ENCODE data around the gene GALNT17. TPM values are rescaled to one million over a fixed set of nuclear protein-coding genes. Genes with fewer than 3 reads are reported as not detected.

The GALNT17 gene
- total RNA-seq, 1 experiment from 2014 or later: not detected

- intact Hi-C loops (cut with micrococcal nuclease; ENCODE audit: unreplicated experiment): no loop called here
- Histone ChIP-seq H3K9me2 (ENCODE audit: insufficient read depth) (no peaks in the 10 kb centered on the region), H2AFZ (no peak overlapping the region), H4K20me1 (ENCODE audit: insufficient read depth) (no peaks in the 10 kb centered on the region), H3K27me3 (ENCODE audit: insufficient read depth, low read depth) (peaks cover 48% of the 10 kb centered on the region), H3F3A (ENCODE audit: insufficient read depth, low read depth) (no peaks in the 10 kb centered on the region), H3K36me3 (ENCODE audit: low read depth) (no peaks in the 10 kb centered on the region), H3K4me3 (no peak overlapping the region), H3K4me1 (replicated peaks; ENCODE audit: insufficient read depth) (no peaks in the 10 kb centered on the region), H3K79me2 (ENCODE audit: low read depth) (no peaks in the 10 kb centered on the region), H3K27ac (no peak overlapping the region), H3K9me3 (ENCODE audit: insufficient read depth, low read depth) (no peaks in the 10 kb centered on the region), H3K4me2 (no peak overlapping the region)
- ChIA-PET POLR2A (ENCODE audit: unreplicated experiment) (no interaction called here), CTCF (no interaction called here)
- BruUV-seq (replicated peaks): no TSS peak
- TF ChIP-seq EZH2 (IDR thresholded peaks at IDR 0.05; ENCODE audit: low read depth) (no peak), CTCF (conservative IDR thresholded peaks at IDR 0.05) (no peak)
- no peak for DNase-seq
Observed at GRCh38 chr7:71422104-71422503, 290.2 kb downstream of the GALNT17 start.

- Histone ChIP-seq H3K36me3 (ENCODE audit: low read depth) (no peaks in the 10 kb centered on the region), H3K4me3 (no peak overlapping the region), H3K9me2 (ENCODE audit: insufficient read depth) (no peaks in the 10 kb centered on the region), H3K4me1 (replicated peaks; ENCODE audit: insufficient read depth) (no peaks in the 10 kb centered on the region), H2AFZ (no peak overlapping the region), H3K27me3 (ENCODE audit: insufficient read depth, low read depth) (peaks cover 35% of the 10 kb centered on the region; the same call in 1 of the 2 replicates), H4K20me1 (ENCODE audit: insufficient read depth) (no peaks in the 10 kb centered on the region), H3K79me2 (ENCODE audit: low read depth) (no peaks in the 10 kb centered on the region), H3K4me2 (no peak overlapping the region), H3K9me3 (ENCODE audit: insufficient read depth, low read depth) (no peaks in the 10 kb centered on the region), H3F3A (ENCODE audit: insufficient read depth, low read depth) (no peaks in the 10 kb centered on the region), H3K27ac (no peak overlapping the region)
- ChIA-PET CTCF (no interaction called here), POLR2A (ENCODE audit: unreplicated experiment) (no interaction called here)
- no peak for DNase-seq
- no peak for TF ChIP-seq EZH2 (IDR thresholded peaks at IDR 0.05; ENCODE audit: low read depth)
- no peak for TF ChIP-seq CTCF (conservative IDR thresholded peaks at IDR 0.05)
- intact Hi-C loops (cut with micrococcal nuclease; ENCODE audit: unreplicated experiment): no loop called here
- BruUV-seq (replicated peaks): no TSS peak
Observed at GRCh38 chr7:71424166-71425035, 292.5 kb downstream of the GALNT17 start.

GRCh38 chr7:71429083-71429482, 297.1 kb downstream of the GALNT17 start:
- Histone ChIP-seq H3K36me3 (ENCODE audit: low read depth) (no peaks in the 10 kb centered on the region), H3K4me2 (no peak overlapping the region), H3K27ac (no peak overlapping the region), H3F3A (ENCODE audit: insufficient read depth, low read depth) (no peaks in the 10 kb centered on the region), H3K27me3 (ENCODE audit: insufficient read depth, low read depth) (peaks cover 3% of the 10 kb centered on the region; the same call in 1 of the 2 replicates), H2AFZ (no peak overlapping the region), H3K9me3 (ENCODE audit: insufficient read depth, low read depth) (no peaks in the 10 kb centered on the region), H3K4me1 (replicated peaks; ENCODE audit: insufficient read depth) (no peaks in the 10 kb centered on the region), H3K9me2 (ENCODE audit: insufficient read depth) (no peaks in the 10 kb centered on the region), H3K4me3 (no peak overlapping the region), H4K20me1 (ENCODE audit: insufficient read depth) (no peaks in the 10 kb centered on the region), H3K79me2 (ENCODE audit: low read depth) (no peaks in the 10 kb centered on the region)
- intact Hi-C loops (cut with micrococcal nuclease; ENCODE audit: unreplicated experiment): no loop called here
- ChIA-PET CTCF (no interaction called here), POLR2A (ENCODE audit: unreplicated experiment) (no interaction called here)
- DNase-seq: no peak
- TF ChIP-seq EZH2 (IDR thresholded peaks at IDR 0.05; ENCODE audit: low read depth): no peak
- no peak for TF ChIP-seq CTCF (conservative IDR thresholded peaks at IDR 0.05)
- no TSS peak for BruUV-seq (replicated peaks)
